Stimulated activated CD4-positive, alpha-beta T cell treated with anti-CD3 and anti-CD28 coated beads, TNF-alpha, amount 100 ng/mL, for 4 hours (primary cell): ENCODE data around the gene MSLN.

Experiments used
- DNase-seq, 3 experiments: peaks; one replicate each; pipeline ENCODE4 v3.0.0-alpha.2; 2020; ENCODE audit warnings: low read depth in 3 of 3

Gene MSLN

GRCh38 chr16:804193-805048, 43.9 kb downstream of the MSLN start:
- no peak for DNase-seq

- DNase-seq = no peak
Observed at GRCh38 chr16:805474-805873, 44.9 kb downstream of the MSLN start.

- DNase-seq = peak; percentile 64 to 70 (median 67)
Observed at GRCh38 chr16:807347-808084, 47.0 kb downstream of the MSLN start.

GRCh38 chr16:808085-808386, 47.5 kb downstream of the MSLN start:
- no peak for DNase-seq

- peak; percentile 15 to 48 (median 31) for DNase-seq
Observed at GRCh38 chr16:813204-813915, 52.8 kb downstream of the MSLN start.

- DNase-seq = no peak
Observed at GRCh38 chr16:813916-814412, 53.4 kb downstream of the MSLN start.

- no peak for DNase-seq
Observed at GRCh38 chr16:814974-815373, 54.4 kb downstream of the MSLN start.

- DNase-seq = no peak
Observed at GRCh38 chr16:815861-816260, 55.3 kb downstream of the MSLN start.

- DNase-seq = no peak
Observed at GRCh38 chr16:817001-817906, 56.7 kb downstream of the MSLN start.

- DNase-seq = no peak
Observed at GRCh38 chr16:818132-818531, 57.6 kb downstream of the MSLN start.
